ENCODE data around the gene MAP3K3. TPM values are rescaled to one million over a fixed set of nuclear protein-coding genes. Genes with fewer than 3 reads are reported as not detected.

Gene MAP3K3
- total RNA-seq, 1 donor from 2014 or later, result 11.1 TPM

DNA sequence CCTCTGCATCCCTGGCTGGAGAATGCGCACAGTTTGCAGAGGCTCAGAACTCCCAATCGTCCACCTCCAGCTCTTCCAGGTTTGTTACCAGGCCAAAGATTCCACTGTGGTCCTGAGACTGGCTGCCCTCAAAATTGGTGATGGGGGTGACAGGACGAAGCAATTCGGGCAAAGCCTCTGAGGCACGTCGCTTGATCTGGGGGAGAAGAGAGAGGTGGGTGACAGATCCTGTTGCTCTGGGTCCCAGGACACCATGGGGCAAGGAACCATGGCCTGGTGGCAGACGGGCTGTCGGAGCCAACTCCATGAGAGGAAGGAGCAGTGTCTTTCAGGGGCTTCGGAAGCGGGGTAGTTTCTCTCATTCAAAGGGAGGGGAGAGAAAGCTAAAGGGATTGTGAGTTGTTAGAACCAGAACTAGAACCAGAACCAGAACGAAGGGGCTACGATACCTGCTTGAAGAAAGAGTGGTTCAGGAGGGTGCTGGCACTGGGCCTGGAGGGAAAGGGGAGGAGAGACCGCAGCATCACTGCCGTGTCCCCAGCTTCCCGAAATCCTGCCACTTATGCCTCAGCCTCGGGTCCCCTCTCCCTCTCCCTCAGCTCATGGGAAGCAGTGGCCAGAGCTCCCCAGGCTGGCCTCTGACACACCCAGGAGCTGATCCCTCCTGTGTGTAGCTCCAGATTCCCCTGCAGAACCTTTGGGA lies 81.5 kb downstream of the MAP3K3 start:
- no peak for FAIRE-seq
- Histone ChIP-seq H3K4me3 (ENCODE audit: low read depth, low read length) (no peak overlapping the region), H3K27me3 (ENCODE audit: control insufficient read depth, insufficient read depth, low read length) (no peaks in the 10 kb centered on the region), H3K36me3 (ENCODE audit: control insufficient read depth, insufficient read depth, low read length) (peaks cover 5% of the 10 kb centered on the region)
- TF ChIP-seq, protein P1, sequence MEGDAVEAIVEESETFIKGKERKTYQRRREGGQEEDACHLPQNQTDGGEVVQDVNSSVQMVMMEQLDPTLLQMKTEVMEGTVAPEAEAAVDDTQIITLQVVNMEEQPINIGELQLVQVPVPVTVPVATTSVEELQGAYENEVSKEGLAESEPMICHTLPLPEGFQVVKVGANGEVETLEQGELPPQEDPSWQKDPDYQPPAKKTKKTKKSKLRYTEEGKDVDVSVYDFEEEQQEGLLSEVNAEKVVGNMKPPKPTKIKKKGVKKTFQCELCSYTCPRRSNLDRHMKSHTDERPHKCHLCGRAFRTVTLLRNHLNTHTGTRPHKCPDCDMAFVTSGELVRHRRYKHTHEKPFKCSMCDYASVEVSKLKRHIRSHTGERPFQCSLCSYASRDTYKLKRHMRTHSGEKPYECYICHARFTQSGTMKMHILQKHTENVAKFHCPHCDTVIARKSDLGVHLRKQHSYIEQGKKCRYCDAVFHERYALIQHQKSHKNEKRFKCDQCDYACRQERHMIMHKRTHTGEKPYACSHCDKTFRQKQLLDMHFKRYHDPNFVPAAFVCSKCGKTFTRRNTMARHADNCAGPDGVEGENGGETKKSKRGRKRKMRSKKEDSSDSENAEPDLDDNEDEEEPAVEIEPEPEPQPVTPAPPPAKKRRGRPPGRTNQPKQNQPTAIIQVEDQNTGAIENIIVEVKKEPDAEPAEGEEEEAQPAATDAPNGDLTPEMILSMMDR (IDR thresholded peaks at IDR 0.05; ENCODE audit: insufficient read depth, low read length, severe bottlenecking), result no peak
- DNase-seq (ENCODE audit: low read depth), result no peak

DNA sequence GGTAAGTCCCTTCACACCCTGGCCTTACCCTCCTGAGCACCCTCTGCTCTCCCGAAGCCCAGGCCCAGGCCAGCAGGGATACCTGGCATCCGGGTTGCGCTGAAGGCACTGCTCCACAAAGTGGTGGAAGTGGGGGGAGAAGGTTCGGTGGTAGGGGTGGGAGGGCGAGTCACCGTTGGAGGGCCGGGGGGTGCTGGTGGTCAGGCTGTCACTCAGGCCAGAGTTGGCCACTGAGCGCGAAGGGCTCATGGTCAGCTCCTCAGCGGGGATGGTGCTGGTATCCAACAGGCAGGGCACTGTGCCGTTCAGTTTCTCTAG lies 82.0 kb downstream of the MAP3K3 start:
- H3K4me3 ChIP-seq (ENCODE audit: low read depth, low read length), result no peak overlapping the region
- peaks cover 7% of the 10 kb centered on the region for H3K36me3 ChIP-seq (ENCODE audit: control insufficient read depth, insufficient read depth, low read length)
- H3K27me3 ChIP-seq (ENCODE audit: control insufficient read depth, insufficient read depth, low read length), result no peaks in the 10 kb centered on the region
- TF ChIP-seq, protein P1 (IDR thresholded peaks at IDR 0.05; ENCODE audit: insufficient read depth, low read length, severe bottlenecking), result no peak
- FAIRE-seq (no peak), DNase-seq (ENCODE audit: low read depth) (no peak)

DNA sequence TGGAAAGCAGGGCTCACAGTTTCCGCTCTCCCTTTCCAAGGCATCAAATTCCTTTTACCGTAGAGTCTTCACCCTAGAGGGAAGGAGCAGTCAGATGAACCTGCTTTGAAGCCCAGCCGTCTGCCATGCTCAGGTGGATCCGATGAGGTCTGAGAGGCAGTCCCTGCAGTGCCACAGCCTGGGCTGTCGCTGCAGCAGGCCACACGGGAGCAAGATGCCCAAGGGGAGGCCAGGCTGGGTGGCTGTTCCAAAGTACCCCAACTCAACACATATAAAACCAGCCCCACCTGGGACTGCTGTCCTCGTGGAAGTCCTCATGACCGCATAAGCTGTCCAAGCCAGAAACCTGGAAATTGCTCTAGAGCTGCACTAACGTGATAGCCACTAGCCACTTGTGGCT lies 82.6 kb downstream of the MAP3K3 start:
- FAIRE-seq, result no peak
- peaks cover 9% of the 10 kb centered on the region for H3K36me3 ChIP-seq (ENCODE audit: control insufficient read depth, insufficient read depth, low read length)
- H3K4me3 ChIP-seq (ENCODE audit: low read depth, low read length), result no peak overlapping the region

DNA sequence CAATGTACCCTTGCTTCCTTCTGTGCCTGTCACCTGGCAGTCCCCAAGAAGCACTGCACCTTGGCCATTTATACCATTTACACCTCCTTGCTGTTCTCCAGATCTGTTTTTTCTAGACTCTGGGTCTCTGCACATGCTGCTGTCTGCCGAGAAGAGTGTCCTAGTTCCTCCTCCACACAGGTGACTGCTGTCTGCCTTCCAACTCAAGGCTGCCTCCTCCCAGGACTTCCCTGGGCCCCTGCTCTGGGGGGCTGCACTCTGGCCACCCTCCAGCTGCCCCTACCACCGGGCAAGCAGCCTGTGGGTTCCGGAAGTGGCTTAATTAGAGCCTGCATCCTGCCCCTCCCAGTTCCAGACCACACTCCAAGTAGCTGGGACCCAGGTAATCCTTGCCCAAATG lies 83.4 kb downstream of the MAP3K3 start:
- Histone ChIP-seq H3K36me3 (ENCODE audit: control insufficient read depth, insufficient read depth, low read length) (peaks cover 9% of the 10 kb centered on the region), H3K27me3 (ENCODE audit: control insufficient read depth, insufficient read depth, low read length) (no peaks in the 10 kb centered on the region), H3K4me3 (ENCODE audit: low read depth, low read length) (no peak overlapping the region)
- TF ChIP-seq, protein P1 (IDR thresholded peaks at IDR 0.05; ENCODE audit: insufficient read depth, low read length, severe bottlenecking), result no peak
- no peak for FAIRE-seq
- no peak for DNase-seq (ENCODE audit: low read depth)

More for the DNA sequence above, 82.6 kb downstream of the MAP3K3 start:
- no peaks in the 10 kb centered on the region for H3K27me3 ChIP-seq (ENCODE audit: control insufficient read depth, insufficient read depth, low read length)
- DNase-seq (ENCODE audit: low read depth), result no peak
- TF ChIP-seq, protein P1 (IDR thresholded peaks at IDR 0.05; ENCODE audit: insufficient read depth, low read length, severe bottlenecking), result no peak

DNA sequence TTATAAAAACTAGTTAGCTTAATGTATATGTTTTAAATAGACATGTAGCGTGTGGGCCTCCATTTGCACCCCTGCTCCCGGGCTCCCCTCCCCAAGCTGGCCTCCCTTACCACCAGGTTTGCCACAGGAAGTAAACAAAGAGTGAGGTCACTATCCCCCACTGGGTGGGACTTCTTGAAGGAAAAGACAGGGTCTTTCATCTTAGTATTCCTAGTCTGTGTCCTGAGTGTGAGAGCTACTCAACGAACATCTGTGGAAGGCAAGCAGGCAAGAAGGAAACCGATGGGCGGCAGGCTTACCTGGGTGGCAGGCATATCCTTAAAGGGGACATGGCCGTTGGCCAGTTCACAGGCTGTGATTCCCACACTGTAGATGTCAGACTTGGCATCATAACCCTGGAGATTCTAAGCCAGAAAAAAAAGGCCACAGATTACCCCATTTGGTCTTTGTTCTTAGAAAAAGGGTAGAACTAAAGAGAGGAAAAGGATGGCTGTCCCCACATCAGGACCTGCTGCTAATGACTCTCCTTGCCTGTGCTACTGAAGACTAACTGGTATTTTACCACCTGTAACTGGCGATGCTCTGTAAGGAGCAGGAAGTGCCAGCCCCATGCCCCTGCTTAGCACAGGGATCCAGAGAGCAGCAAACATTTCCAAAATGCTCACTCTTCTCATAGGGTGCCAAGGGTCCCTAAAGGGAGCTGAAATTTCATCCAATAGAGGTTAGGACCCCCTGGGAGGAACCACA lies 84.3 kb downstream of the MAP3K3 start:
- H3K4me3 ChIP-seq (ENCODE audit: low read depth, low read length), result no peak overlapping the region
- FAIRE-seq (peak; percentile 60), DNase-seq (ENCODE audit: low read depth) (no peak)
- TF ChIP-seq, protein P1 (IDR thresholded peaks at IDR 0.05; ENCODE audit: insufficient read depth, low read length, severe bottlenecking), result no peak
- no peaks in the 10 kb centered on the region for H3K27me3 ChIP-seq (ENCODE audit: control insufficient read depth, insufficient read depth, low read length)
- peaks cover 11% of the 10 kb centered on the region for H3K36me3 ChIP-seq (ENCODE audit: control insufficient read depth, insufficient read depth, low read length)
